ENCODE measurements around the gene FAM169A.
"Not testable (repeated sequence)": the region's sequence is repeated elsewhere in the genome, so short reads cannot be mapped to it uniquely, and the experiment has no call there.

Gene FAM169A

DNA sequence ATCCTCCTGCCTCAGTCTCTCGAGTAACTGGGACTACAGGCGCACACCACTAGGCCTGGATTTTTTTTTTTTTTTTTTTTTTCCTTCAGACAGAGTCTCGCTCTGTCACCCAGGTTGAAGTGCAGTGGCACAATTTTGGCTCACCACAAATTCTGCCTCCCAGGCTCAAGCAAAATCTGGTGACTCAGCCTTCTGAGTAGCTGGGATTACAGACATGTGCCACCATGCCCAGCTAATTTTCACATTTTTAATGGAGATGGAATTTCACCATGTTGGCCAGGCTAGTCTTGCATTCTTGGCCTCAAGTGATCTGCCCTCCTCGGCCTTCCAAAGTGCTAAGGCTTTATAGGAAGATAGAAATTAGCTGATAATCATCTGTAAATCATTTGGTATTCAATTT, 55.3 kb downstream of the FAM169A start:
- Histone ChIP-seq H3K27me3 (no peaks in the 10 kb centered on the region), H3K27ac (no peak overlapping the region)
- TF ChIP-seq, protein P1, sequence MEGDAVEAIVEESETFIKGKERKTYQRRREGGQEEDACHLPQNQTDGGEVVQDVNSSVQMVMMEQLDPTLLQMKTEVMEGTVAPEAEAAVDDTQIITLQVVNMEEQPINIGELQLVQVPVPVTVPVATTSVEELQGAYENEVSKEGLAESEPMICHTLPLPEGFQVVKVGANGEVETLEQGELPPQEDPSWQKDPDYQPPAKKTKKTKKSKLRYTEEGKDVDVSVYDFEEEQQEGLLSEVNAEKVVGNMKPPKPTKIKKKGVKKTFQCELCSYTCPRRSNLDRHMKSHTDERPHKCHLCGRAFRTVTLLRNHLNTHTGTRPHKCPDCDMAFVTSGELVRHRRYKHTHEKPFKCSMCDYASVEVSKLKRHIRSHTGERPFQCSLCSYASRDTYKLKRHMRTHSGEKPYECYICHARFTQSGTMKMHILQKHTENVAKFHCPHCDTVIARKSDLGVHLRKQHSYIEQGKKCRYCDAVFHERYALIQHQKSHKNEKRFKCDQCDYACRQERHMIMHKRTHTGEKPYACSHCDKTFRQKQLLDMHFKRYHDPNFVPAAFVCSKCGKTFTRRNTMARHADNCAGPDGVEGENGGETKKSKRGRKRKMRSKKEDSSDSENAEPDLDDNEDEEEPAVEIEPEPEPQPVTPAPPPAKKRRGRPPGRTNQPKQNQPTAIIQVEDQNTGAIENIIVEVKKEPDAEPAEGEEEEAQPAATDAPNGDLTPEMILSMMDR (IDR thresholded peaks at IDR 0.05) = no peak

DNA sequence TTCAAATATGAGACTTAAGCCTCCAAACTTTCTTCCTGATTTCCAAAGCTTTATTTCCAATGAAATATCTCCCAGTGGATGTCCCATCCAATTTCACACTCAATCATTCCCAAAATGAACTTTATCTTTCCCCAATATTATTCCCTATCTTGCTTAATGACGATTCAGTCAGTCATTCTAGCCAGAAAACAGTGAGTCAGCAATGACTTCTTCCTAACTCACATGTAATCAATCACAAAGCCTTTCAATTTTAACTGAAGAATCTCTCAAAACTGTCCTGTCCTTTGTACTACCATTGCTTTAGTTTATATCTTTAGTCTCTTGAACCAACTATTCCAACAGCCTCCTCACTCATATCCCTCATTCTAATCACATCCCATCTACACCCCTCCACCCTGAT, 64.2 kb downstream of the FAM169A start:
- Histone ChIP-seq H3K27ac (no peak overlapping the region), H3K9me3 (no peaks in the 10 kb centered on the region), H3K4me1 (ENCODE audit: control insufficient read depth in 1 of 2, insufficient read depth in 1 of 2, low read depth in 1 of 2, low read length in 1 of 2) (no peaks in the 10 kb centered on the region), H3K36me3 (no peaks in the 10 kb centered on the region), H3K4me3 (ENCODE audit: low read depth in 1 of 2, low read length in 1 of 2) (no peak overlapping the region), H3K27me3 (no peaks in the 10 kb centered on the region)
- TF ChIP-seq, protein P1 (IDR thresholded peaks at IDR 0.05) = no peak

More for the DNA sequence above, 55.3 kb downstream of the FAM169A start:
- Histone ChIP-seq H3K4me1 (ENCODE audit: control insufficient read depth in 1 of 2, insufficient read depth in 1 of 2, low read depth in 1 of 2, low read length in 1 of 2) (no peaks in the 10 kb centered on the region), H3K9me3 (no peaks in the 10 kb centered on the region), H3K36me3 (no peaks in the 10 kb centered on the region), H3K4me3 (ENCODE audit: low read depth in 1 of 2, low read length in 1 of 2) (no peak overlapping the region)

DNA sequence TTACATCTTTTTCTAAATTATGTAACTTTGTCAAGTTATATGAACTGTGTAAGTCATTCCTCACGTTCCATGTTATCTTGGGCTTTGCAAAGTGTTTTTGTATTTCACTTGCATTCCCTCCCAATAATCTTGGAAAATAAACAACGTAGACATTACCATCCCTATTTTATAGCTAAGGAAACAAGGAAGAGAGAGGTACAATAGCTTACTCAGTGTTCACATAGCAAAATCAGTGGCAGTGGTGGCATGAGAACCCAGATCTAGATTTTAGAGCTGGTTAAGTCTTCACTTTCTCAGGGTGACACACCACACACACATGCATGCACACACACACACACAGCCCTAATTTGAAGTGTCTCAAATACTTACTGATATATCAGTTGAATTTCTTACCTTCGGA, 65.0 kb downstream of the FAM169A start:
- no peaks in the 10 kb centered on the region for H3K9me3 ChIP-seq
- no peak overlapping the region for H3K27ac ChIP-seq
- H3K4me3 ChIP-seq (ENCODE audit: low read depth in 1 of 2, low read length in 1 of 2) = no peak overlapping the region
- TF ChIP-seq, protein P1 (IDR thresholded peaks at IDR 0.05) = no peak
- no peaks in the 10 kb centered on the region for H3K4me1 ChIP-seq (ENCODE audit: control insufficient read depth in 1 of 2, insufficient read depth in 1 of 2, low read depth in 1 of 2, low read length in 1 of 2)
- H3K27me3 ChIP-seq = no peaks in the 10 kb centered on the region
- no peaks in the 10 kb centered on the region for H3K36me3 ChIP-seq

DNA sequence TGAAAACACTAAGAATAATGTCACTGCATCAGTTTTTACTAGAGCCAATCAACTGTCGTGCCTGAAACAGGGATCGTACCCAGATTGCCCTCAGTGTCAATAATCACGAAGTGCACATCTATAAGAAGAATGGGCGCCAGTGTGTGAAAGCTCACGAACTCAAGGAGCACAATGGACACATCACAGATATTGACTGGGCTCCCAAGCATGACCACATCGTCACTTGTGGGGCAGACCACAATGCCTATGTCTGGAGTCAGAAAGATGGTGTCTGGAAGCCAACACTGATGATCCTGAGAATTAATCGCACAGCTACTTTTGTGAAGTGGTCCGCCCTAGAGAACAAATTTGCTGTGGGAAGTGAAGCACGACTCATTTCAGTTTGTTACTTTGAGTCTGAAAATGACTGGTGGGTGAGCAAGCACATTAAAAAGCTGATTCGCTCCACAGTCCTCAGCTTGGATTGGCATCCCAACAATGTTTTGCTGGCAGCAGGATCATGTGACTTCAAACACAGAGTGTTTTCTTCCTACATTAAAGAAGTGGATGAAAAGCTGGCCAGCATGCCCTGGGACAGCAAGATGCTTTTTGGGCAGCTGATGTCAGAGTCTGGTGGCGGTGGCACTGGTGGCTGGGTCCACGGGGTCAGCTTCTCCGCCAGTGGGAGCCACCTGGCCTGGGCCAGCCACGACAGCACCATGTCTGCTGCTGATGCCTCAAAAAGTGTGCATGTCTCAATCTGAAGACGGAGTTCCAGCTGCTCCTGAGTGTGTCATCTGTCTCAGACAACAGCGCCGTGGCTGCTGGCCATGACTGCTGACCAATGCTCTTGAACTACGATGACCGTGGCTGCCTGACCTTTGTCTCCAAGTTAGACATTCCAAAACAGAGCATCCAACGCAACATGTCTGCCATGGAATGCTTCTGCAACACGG, 66.9 kb downstream of the FAM169A start:
- Histone ChIP-seq H3K27ac (no peak overlapping the region), H3K4me3 (ENCODE audit: low read depth in 1 of 2, low read length in 1 of 2) (no peak overlapping the region), H3K27me3 (no peaks in the 10 kb centered on the region), H3K4me1 (ENCODE audit: control insufficient read depth in 1 of 2, insufficient read depth in 1 of 2, low read depth in 1 of 2, low read length in 1 of 2) (no peaks in the 10 kb centered on the region), H3K9me3 (no peaks in the 10 kb centered on the region), H3K36me3 (no peaks in the 10 kb centered on the region)
- TF ChIP-seq, protein P1 (IDR thresholded peaks at IDR 0.05) = no peak

DNA sequence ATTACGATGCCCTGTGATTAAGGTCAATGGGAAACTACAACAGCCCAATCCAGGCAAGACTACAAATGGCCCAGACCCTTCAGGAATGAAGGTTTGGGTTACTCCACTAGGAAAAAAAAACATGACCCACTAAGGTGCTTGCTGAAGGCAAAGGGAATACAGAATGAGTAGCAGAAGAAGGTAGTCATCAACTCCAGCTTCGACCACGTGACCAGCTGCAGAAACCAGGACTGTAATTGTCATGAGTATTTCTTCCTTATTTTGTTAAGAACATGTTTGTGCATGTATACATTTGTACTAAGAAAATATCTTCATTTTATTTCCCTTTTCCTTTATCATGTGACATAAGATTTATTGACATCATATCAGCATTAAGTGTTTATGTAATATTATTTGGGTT, 74.5 kb downstream of the FAM169A start:
- H3K36me3 ChIP-seq; H3K4me1 ChIP-seq (ENCODE audit: control insufficient read depth in 1 of 2, insufficient read depth in 1 of 2, low read depth in 1 of 2, low read length in 1 of 2); H3K27me3 ChIP-seq; H3K27ac ChIP-seq; H3K4me3 ChIP-seq (ENCODE audit: low read depth in 1 of 2, low read length in 1 of 2); H3K9me3 ChIP-seq: not testable (repeated sequence)

DNA sequence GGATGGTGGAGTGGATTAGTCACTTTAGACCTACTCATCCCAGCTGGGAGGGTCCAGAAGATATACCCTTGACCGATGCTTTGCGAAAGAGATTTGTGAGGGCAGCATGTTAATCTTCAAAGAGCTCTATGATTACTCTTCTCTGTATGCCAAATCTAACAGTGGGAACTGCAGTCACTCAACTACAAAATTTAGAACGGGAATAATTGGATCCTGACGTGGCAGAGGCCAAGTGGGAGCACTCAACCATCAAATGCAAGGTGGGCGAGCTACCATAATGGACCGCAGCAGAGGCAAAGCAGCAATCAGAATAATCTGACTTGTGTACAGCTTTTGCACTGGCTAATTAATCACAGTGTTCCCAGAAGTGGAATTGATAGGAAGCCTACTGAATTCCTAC, 78.8 kb downstream of the FAM169A start:
- TF ChIP-seq, protein P1 (IDR thresholded peaks at IDR 0.05) = no peak
- H3K27me3 ChIP-seq = no peaks in the 10 kb centered on the region
- no peaks in the 10 kb centered on the region for H3K4me1 ChIP-seq (ENCODE audit: control insufficient read depth in 1 of 2, insufficient read depth in 1 of 2, low read depth in 1 of 2, low read length in 1 of 2)
- H3K36me3 ChIP-seq = no peaks in the 10 kb centered on the region
- no peak overlapping the region for H3K27ac ChIP-seq
- no peak overlapping the region for H3K4me3 ChIP-seq (ENCODE audit: low read depth in 1 of 2, low read length in 1 of 2)
- no peaks in the 10 kb centered on the region for H3K9me3 ChIP-seq

Data from neutrophil (primary cell).